Activated CD4-positive, alpha-beta T cell treated with anti-CD3 and anti-CD28 coated beads, Interleukin-2, amount 50 U/mL, for 48 hours (primary cell): Measurements from ENCODE around the gene HAAO.

ENCODE experiments used
- DNase-seq, 2 experiments: peaks; one replicate each; pipeline ENCODE4 v3.0.0-alpha.2; 2020

HAAO gene

DNA sequence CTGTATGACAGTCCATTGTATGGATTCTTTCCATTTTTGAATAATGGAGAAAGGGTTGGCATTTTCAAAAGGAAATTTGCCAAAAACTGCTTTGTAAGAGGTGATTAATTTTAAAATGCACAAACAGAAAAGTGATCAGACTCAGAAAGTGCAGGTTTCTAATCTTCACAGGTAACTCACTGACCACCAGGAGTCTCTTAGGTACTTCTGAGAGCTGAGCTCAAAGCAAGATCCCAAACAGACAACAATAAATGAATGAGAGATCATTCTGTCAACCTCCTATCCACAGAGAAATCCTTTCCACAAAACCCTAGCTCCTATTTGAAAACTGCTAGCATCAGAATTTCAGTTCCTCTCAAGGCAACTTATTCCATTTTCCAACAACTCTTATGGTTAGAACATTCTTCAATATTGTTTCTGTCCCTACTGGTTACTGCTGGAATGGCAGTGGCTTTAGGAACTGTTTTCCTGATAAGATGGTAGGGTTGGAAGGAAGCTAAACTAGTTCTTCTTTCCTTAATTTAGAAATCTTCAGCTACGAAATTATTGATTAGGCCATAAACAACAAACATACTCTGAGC lies 20.6 kb upstream of the HAAO start:
- DNase-seq = no peak

DNA sequence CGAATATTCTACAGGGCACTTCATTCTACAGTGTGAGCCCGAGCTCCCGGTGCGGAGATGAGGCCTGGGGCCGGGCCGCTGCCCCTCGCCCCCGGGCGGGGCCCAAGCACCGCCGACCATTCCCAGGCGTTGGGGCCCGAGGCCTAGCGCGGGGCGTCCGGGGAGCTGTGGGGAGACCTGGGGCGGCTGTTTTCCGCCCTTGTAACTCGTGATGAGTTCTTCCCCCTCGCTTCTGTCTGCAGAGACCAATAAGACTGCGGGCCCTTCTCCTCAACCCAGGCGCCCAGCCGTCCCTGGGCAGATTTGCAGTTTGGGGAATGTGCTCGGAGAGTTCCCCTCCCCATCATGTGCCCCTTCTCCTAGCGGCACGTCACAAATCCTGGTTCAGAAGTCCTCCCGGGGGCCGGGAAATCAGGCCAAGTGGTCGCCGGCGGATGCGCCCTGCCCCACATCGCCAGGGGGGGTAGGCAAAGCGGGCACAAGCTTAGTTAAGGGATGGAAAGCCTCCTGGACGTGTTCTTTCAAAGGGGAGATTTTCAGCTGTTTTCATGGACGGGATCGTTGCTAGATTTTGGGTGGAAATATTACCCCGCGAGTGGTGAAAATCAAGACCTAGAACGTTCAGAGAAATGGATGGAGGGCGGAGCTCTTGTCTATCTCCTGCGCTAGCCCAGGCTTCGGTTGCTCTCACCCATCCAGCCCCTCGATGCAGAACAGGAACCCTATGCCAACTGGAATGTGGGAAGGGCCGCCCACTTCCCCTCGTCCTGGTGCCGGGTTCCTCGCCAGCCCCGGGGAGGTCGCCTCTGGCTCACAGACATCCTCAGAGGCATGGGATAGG lies 18.8 kb upstream of the HAAO start:
- DNase-seq = peak; percentile 46 to 60

DNA sequence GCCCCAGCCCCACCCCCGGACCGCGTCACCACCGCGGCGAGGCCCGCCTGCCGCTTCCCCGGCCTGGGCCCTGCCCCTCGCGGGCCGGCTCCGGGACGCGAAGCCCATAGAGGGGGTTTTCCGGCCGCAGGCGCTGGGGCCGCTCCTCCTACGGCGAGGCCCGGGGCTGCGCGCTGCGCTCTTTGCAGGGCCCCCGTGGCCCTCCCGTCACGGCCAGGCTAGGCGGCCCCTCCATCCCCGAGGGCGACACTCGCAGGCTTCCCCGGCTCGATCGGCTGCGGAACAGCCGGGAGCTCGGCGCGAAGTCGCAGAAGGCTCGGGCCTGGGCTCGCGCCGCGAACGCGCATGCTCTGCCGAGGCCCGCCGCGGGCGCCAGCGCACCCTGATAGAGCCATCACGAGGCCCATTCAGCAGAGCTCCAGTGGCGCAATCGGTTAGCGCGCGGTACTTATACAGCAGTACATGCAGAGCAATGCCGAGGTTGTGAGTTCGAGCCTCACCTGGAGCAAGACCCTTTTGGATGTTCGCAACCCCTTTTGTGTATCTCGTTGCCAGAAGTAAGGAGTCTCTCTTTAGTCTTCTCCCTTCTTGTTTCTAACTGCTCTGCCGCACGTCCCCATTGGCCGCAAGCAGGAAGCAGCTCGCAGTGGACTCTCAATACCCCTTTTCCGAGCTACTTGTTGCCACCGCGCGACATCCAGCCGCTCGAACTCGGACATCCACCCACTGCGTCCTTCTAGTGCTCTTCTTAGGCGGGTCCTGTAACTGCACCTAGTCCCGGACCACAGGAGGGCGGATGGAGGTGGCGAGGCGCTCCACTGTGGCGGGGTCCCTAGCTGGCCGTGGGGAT lies 18.0 kb upstream of the HAAO start:
- peak; percentile 95 for DNase-seq

DNA sequence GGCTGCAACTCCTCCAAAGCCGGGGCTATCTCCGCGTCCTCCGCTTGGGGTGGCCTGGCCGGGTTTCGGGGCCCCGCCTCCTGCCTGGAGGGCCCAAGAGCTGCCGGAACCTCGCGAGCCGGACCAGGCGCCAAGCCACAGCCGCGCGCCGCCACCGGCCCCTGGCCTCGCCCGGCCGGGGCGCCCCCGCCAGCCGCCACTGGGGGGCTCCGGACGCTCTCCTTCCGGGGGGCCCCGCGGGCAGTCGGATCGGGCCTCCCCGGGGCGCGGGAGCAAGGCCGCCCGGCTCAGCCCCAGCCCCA lies 17.4 kb upstream of the HAAO start:
- peak; percentile 70 to 76 for DNase-seq

DNA sequence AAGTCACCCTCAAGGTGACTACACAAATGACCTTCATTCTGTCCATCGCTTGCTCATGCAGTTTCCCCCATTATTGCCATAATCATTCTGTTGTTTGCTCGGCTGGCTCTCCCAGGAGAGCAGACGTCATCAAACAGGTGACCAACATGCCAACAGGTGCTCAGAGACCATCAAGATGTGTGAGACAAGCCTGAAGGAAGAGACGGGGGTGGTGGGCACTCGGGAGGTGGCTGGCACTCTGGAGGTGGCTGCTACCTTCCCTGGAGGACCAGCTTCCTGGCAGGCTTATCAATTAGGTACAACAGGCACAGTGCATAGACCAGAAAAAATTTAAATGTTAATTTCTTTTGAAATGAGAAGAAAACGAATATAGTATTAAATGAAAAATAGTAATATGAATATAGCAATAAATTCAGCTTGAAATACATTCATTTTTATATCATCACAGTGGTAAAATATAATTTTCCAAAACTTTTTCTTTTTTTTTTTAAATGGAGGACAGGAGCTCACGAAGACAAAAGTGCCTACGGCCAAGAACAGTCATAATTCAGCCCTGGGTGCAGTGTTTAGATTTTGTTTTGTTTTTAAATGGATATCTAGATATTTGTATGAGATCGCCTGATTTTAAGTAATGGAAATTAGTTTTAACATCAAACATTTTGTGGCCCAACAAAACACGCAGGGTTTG lies 16.9 kb upstream of the HAAO start:
- no peak for DNase-seq

- DNase-seq = no peak
These were observed 15.9 kb upstream of the HAAO start for GRCh38 chr2:42808301-42808700.

GRCh38 chr2:42806786-42807185 lies 14.4 kb upstream of the HAAO start:
- DNase-seq = no peak

- DNase-seq = no peak
These were observed 12.5 kb upstream of the HAAO start for GRCh38 chr2:42804891-42805290.

GRCh38 chr2:42804338-42804737 lies 12.0 kb upstream of the HAAO start:
- no peak for DNase-seq

DNA sequence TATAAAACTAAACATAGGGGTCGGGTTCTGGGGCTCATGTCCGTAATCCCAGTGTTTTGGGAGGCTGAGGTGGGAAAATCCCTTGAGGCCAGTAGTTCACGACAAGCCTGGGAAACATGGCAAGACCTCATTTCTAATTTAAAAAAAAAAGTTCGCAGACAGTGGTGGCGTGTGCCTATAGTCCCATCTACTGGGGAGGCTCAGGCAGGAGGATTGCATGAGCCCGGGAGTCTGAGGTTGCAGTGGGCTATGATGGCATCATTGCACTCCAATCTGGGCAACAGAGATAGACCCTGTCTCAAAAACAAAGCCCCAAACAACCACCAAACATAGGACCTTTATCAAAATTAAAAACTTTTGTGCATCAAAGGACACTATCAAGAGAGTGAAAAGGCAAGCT lies 9.8 kb upstream of the HAAO start:
- DNase-seq = no peak

DNA sequence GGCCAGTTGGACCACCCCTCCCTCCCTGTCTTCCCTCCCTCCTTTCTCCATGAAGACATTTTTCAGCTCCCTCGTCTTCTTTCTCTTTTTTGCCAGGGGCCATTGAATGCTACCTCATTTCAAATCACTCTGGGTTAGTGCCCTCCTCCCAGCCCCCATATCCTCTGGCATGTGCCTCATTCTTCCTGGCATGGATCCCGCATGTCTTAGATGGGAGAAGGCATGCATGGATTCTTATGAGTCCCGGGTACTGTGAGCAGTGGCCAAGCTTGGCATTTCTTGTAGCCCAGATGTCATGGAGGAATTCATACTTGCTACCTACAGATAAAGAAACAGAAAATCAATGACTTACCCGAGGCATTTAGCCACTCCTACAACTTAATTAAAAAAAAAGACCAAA lies 9.0 kb upstream of the HAAO start:
- no peak for DNase-seq

DNA sequence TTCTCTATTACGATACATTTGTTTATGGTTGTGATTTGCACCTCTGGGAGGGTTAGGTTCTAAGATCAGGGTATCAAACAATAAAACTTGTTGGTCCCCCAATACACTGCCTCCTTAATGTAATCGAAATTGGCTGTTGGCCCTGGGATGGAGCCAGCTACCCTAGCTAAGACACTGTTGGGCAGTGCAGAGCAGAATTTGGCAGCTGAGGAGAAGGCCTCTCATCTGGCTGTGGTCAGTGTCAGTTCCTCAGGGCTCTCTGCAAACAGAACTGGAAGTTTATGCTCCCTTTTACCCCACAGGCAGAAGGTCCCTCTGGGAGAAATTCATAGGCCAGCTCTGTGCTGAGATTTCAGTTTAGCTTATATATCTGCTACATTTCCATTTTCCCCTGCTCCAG lies 8.6 kb upstream of the HAAO start:
- DNase-seq = no peak

DNA sequence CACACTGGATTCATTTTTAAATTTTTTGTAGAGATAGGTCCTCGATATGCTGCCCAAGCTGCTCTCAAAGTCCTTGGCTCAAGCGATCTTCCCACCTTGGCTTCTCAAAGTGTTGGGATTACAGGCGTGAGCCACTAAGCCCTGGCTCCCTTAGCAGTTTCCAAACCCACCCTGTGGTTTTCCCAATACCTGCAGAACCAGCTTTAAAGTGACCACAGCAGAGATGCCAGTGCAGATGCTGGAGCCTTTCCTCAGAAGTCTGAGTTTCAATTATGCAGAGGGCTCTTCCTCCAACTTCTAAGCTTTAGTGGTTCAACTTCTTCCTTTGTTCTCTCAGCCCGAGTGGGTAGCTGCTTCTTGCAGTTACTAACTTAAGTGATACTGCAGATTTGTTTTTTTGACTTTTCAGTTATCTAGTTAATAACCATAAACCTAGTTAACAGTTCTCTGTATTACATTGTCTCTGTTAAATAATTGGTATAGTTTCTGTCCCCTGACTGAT lies 8.1 kb upstream of the HAAO start:
- DNase-seq = no peak

DNA sequence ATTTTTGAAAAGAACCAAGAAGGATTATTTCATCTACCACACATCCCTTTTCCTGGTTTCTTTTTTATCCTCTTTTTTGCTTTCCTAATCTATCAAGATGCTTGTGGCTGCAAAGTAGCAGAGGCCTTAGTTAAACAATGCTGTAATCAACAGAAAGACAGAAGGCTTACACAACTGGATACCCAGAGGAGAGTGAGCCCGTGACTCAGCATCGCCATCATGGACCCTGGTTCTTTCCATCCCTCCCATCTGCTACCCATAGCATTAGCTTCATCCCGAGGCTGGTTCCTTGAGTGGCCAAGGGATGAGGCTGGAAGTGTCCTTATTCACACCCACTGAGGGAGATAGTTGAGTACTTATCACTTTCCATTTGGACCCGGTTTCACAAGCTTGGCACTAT lies 7.5 kb upstream of the HAAO start:
- DNase-seq = no peak

- no peak for DNase-seq
These were observed 4.9 kb upstream of the HAAO start for GRCh38 chr2:42797281-42797680.

- no peak for DNase-seq
These were observed 4.3 kb upstream of the HAAO start for GRCh38 chr2:42796427-42797248.

- no peak for DNase-seq
These were observed 3.5 kb upstream of the HAAO start for GRCh38 chr2:42795841-42796301.

DNA sequence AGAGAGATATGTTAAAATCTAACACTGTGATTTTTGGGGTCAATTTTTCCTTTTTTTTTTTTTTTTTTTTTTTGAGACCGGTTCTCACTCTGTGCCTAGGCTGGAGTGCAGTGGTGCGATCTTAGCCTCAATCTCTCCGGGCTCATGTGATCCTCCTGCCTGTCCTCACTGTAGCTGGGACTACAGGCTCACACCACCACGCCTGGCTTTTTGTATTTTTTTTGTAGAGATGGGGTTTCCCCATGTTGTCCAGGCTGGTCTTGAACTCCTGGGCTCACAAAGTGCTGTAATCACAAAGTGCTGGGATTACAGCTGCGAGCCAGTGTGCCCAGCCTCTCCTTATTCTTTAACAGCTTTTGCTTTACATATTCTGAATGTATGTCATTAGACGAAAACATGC lies 2.9 kb upstream of the HAAO start:
- DNase-seq = no peak

GRCh38 chr2:42794271-42795046 lies 2.1 kb upstream of the HAAO start:
- no peak for DNase-seq

GRCh38 chr2:42793334-42794270 lies 1.2 kb upstream of the HAAO start:
- no peak for DNase-seq
